Upper lobe of left lung (tissue), 4 donors: Measurements from ENCODE around the gene CD3D.

Experiments used
- CTCF ChIP-seq, 6 experiments: fragments of 450-650 bp in 4 of 6; fragments of 200-600 bp in 2 of 6; sonication (generic) in 2 of 6; IDR thresholded peaks; one replicate each; pipeline ENCODE4 v1.5.1; 2016 to 2019; ENCODE audit warnings: antibody characterized with exemption in 6 of 6
- EP300 ChIP-seq, 4 donors: sonication (generic); formaldehyde crosslinking; IDR thresholded peaks; one replicate each; pipeline ENCODE4 v1.5.1; 2017; ENCODE audit warnings: antibody characterized with exemption in 4 of 4, control low read depth in 2 of 4
- POLR2A ChIP-seq, 4 donors: fragments of 450-650 bp; IDR thresholded peaks; one replicate each; pipeline ENCODE4 v1.5.1; 2016 to 2017; ENCODE audit warnings: antibody characterized with exemption in 4 of 4, mild to moderate bottlenecking in 2 of 4
- POLR2AphosphoS5 ChIP-seq, 2 donors: sonication (generic); formaldehyde crosslinking; IDR thresholded peaks; one replicate each; pipeline ENCODE4 v1.5.1; 2017; ENCODE audit warnings: antibody characterized with exemption in 2 of 2

GRCh38 chr11:118341815-118342489 is 553 bp downstream of the CD3D start:
- TF ChIP-seq POLR2AphosphoS5 (IDR thresholded peaks at IDR 0.05) = no peak
- no peak for TF ChIP-seq POLR2A (IDR thresholded peaks at IDR 0.05)
- TF ChIP-seq CTCF (IDR thresholded peaks at IDR 0.05) = no peak
- no peak for TF ChIP-seq EP300 (IDR thresholded peaks at IDR 0.05)
